HEK293 (cell line): Measurements from ENCODE around the gene KCNJ6.

ENCODE experiments used
- CTCF ChIA-PET: fragments of 350-600 bp; formaldehyde crosslinking; extraction: SDS; loops from one replicate; lab custom pipeline; 2021; ENCODE audit warnings: antibody characterized with exemption; lab: Yijun Ruan, JAX
- POLR2A ChIA-PET: fragments of 300-600 bp; formaldehyde crosslinking; extraction: SDS; loops from one replicate; lab custom pipeline; 2020; ENCODE audit warnings: antibody characterized with exemption, inconsistent platforms; lab: Yijun Ruan, JAX
- H3K27ac ChIP-seq: fragments of 200-500 bp; sonication (Bioruptor generic); 2 replicates; pipeline ENCODE4 v1.5.1; 2014; ENCODE audit warnings: low read depth, low read length, control low read depth, inconsistent platforms; ENCODE audit errors: extremely low read depth
- H3K36me3 ChIP-seq, 2 experiments: fragments of 200-500 bp in 1 of 2; sonication (Bioruptor generic) in 1 of 2; 1 replicate in 1 of 2; 2 replicates in 1 of 2; pipeline ENCODE4 v1.5.1; 2014 to 2017; ENCODE audit warnings: inconsistent platforms in 2 of 2, low read length in 2 of 2; ENCODE audit not compliant: control insufficient read depth in 2 of 2, insufficient read depth in 1 of 2
- H3K4me1 ChIP-seq: fragments of 200-500 bp; sonication (Bioruptor generic); 2 replicates; pipeline ENCODE4 v1.5.1; 2014; ENCODE audit warnings: mild to moderate bottlenecking, low read length, inconsistent platforms; ENCODE audit not compliant: control insufficient read depth, insufficient read depth
- H3K4me3 ChIP-seq: 2 replicates; pipeline ENCODE4 v1.5.1; 2011; ENCODE audit warnings: low read depth, mild to moderate bottlenecking, control low read depth, low read length, moderate library complexity
- H3K9me3 ChIP-seq: fragments of 200-500 bp; sonication (Bioruptor generic); 2 replicates; pipeline ENCODE4 v1.5.1; 2014; ENCODE audit warnings: low read depth, low read length, inconsistent platforms; ENCODE audit not compliant: control insufficient read depth, insufficient read depth
- GLI4 ChIP-seq: fragments of 450-650 bp; formaldehyde crosslinking; IDR thresholded peaks from 2 replicates; pipeline ENCODE4 v1.5.1; 2016; ENCODE audit warnings: missing biosample characterization, missing genetic modification characterization
- HOXA7 ChIP-seq: sonication (generic); formaldehyde crosslinking; IDR thresholded peaks from 2 replicates; pipeline ENCODE4 v1.8.1; 2022; ENCODE audit warnings: missing genetic modification reagents, borderline replicate concordance
- IKZF3 ChIP-seq: fragments of 450-650 bp; IDR thresholded peaks from 2 replicates; pipeline ENCODE4 v1.5.0; 2018; ENCODE audit warnings: missing biosample characterization, mild to moderate bottlenecking, missing genetic modification characterization, moderate library complexity
- INSM2 ChIP-seq: fragments of 450-650 bp; formaldehyde crosslinking; IDR thresholded peaks from 2 replicates; pipeline ENCODE4 v1.5.1; 2016; ENCODE audit warnings: missing biosample characterization, missing genetic modification characterization
- ZBTB7A ChIP-seq: fragments of 450-650 bp; formaldehyde crosslinking; IDR thresholded peaks from 2 replicates; pipeline ENCODE4 v1.5.1; 2016; ENCODE audit warnings: low read depth, missing biosample characterization, missing genetic modification characterization
- ZFHX2 ChIP-seq: fragments of 450-650 bp; formaldehyde crosslinking; conservative IDR thresholded peaks from 2 replicates; pipeline ENCODE4 v1.5.1; 2016; ENCODE audit warnings: missing biosample characterization, missing genetic modification characterization
- ZNF10 ChIP-seq: fragments of 450-650 bp; formaldehyde crosslinking; IDR thresholded peaks from 2 replicates; pipeline ENCODE4 v1.5.1; 2017; ENCODE audit warnings: missing biosample characterization, missing genetic modification characterization
- ZNF112 ChIP-seq: fragments of 450-650 bp; formaldehyde crosslinking; IDR thresholded peaks from 2 replicates; pipeline ENCODE4 v1.5.0; 2017; ENCODE audit warnings: missing biosample characterization, missing genetic modification characterization
- ZNF132 ChIP-seq: fragments of 450-650 bp; formaldehyde crosslinking; IDR thresholded peaks from 2 replicates; pipeline ENCODE4 v1.5.1; 2017; ENCODE audit warnings: missing biosample characterization, missing genetic modification characterization, borderline replicate concordance
- ZNF148 ChIP-seq: fragments of 450-650 bp; formaldehyde crosslinking; IDR thresholded peaks from 2 replicates; pipeline ENCODE4 v1.5.0; 2017; ENCODE audit warnings: missing biosample characterization, missing genetic modification characterization, borderline replicate concordance
- ZNF184 ChIP-seq: fragments of 450-650 bp; IDR thresholded peaks from 2 replicates; pipeline ENCODE4 v1.5.1; 2018; ENCODE audit warnings: missing biosample characterization, mild to moderate bottlenecking, missing genetic modification characterization
- ZNF202 ChIP-seq: fragments of 450-650 bp; formaldehyde crosslinking; IDR thresholded peaks from 2 replicates; pipeline ENCODE4 v1.5.1; 2016; ENCODE audit warnings: missing biosample characterization, missing genetic modification characterization, borderline replicate concordance
- ZNF211 ChIP-seq: fragments of 450-650 bp; formaldehyde crosslinking; IDR thresholded peaks from 2 replicates; pipeline ENCODE4 v1.5.1; 2016; ENCODE audit warnings: low read depth, missing biosample characterization, missing genetic modification characterization
- ZNF239 ChIP-seq: fragments of 450-650 bp; formaldehyde crosslinking; IDR thresholded peaks from 2 replicates; pipeline ENCODE4 v1.5.1; 2016; ENCODE audit warnings: missing biosample characterization, missing genetic modification characterization
- ZNF24 ChIP-seq: fragments of 450-650 bp; formaldehyde crosslinking; IDR thresholded peaks from 2 replicates; pipeline ENCODE4 v1.5.1; 2016; ENCODE audit warnings: missing biosample characterization, missing genetic modification characterization
- ZNF302 ChIP-seq: fragments of 450-650 bp; formaldehyde crosslinking; IDR thresholded peaks from 2 replicates; pipeline ENCODE4 v1.5.1; 2016; ENCODE audit warnings: missing biosample characterization, missing genetic modification characterization, low read depth
- ZNF416 ChIP-seq: fragments of 450-650 bp; formaldehyde crosslinking; IDR thresholded peaks from 2 replicates; pipeline ENCODE4 v1.5.1; 2016; ENCODE audit warnings: missing biosample characterization, missing genetic modification characterization
- ZNF433 ChIP-seq: fragments of 450-650 bp; formaldehyde crosslinking; IDR thresholded peaks from 2 replicates; pipeline ENCODE4 v1.5.1; 2016; ENCODE audit warnings: missing biosample characterization, missing genetic modification characterization, low read depth
- ZNF514 ChIP-seq: fragments of 450-650 bp; formaldehyde crosslinking; IDR thresholded peaks from 2 replicates; pipeline ENCODE4 v1.5.1; 2016; ENCODE audit warnings: missing biosample characterization, missing genetic modification characterization
- ZNF555 ChIP-seq: fragments of 450-650 bp; formaldehyde crosslinking; conservative IDR thresholded peaks from 2 replicates; pipeline ENCODE4 v1.5.1; 2017; ENCODE audit warnings: missing biosample characterization, mild to moderate bottlenecking, missing genetic modification characterization, inconsistent platforms
- ZNF621 ChIP-seq: fragments of 450-650 bp; formaldehyde crosslinking; IDR thresholded peaks from 2 replicates; pipeline ENCODE4 v1.5.1; 2017; ENCODE audit warnings: missing biosample characterization, missing genetic modification characterization
- ZNF692 ChIP-seq: fragments of 450-650 bp; formaldehyde crosslinking; IDR thresholded peaks from 2 replicates; pipeline ENCODE4 v1.5.1; 2016; ENCODE audit warnings: missing biosample characterization, missing genetic modification characterization
- TF ChIP-seq, protein P1 (sequence below): fragments of 450-650 bp; formaldehyde crosslinking; optimal IDR thresholded peaks from 2 replicates; pipeline ENCODE3; 2016; ENCODE audit warnings: missing biosample characterization, mild to moderate bottlenecking, missing genetic modification characterization
- TF ChIP-seq, protein P2 (sequence below): fragments of 450-650 bp; formaldehyde crosslinking; IDR thresholded peaks from 2 replicates; pipeline ENCODE4 v1.5.1; 2016; ENCODE audit warnings: missing biosample characterization, missing genetic modification characterization
- TF ChIP-seq, protein P3 (sequence below): fragments of 450-650 bp; formaldehyde crosslinking; IDR thresholded peaks from 2 replicates; pipeline ENCODE4 v1.5.1; 2017; ENCODE audit warnings: missing biosample characterization, missing genetic modification characterization

KCNJ6 gene

GRCh38 chr21:37878946-37879660 lies 37.2 kb downstream of the KCNJ6 start:
- ChIA-PET CTCF (interaction anchor here (0.6 kb wide), 1 partner anchor 785 kb away, joined by 3 read pairs; no protein-coding TSS in a partner anchor), POLR2A (no interaction called here)
- Histone ChIP-seq H3K36me3 (no peaks in the 10 kb centered on the region), H3K4me3 (no peak overlapping the region), H3K27ac (no peak overlapping the region), H3K4me1 (no peaks in the 10 kb centered on the region), H3K9me3 (no peaks in the 10 kb centered on the region)
- TF ChIP-seq ZNF416 (tag by site-specific recombination) (no peak), ZFHX2 (no peak), ZNF555 (tag by site-specific recombination) (no peak), ZNF514 (tag by site-specific recombination) (no peak), GLI4 (tag by site-specific recombination) (no peak), IKZF3 (tag by site-specific recombination) (no peak), ZNF148 (tag by site-specific recombination) (no peak), INSM2 (tag by site-specific recombination) (no peak), ZNF184 (tag by site-specific recombination) (peak; percentile 80; the same call in 1 of the 2 replicates), HOXA7 (CRISPR knock-in tag) (no peak), ZNF239 (tag by site-specific recombination) (no peak), ZNF211 (tag by site-specific recombination) (no peak), ZBTB7A (tag by site-specific recombination) (no peak), ZNF132 (tag by site-specific recombination) (no peak), ZNF10 (tag by site-specific recombination) (no peak), ZNF202 (tag by site-specific recombination) (no peak), ZNF692 (tag by site-specific recombination) (no peak), ZNF433 (tag by site-specific recombination) (no peak), ZNF24 (tag by site-specific recombination) (no peak), ZNF621 (tag by site-specific recombination) (no peak), ZNF112 (tag by site-specific recombination) (peak; percentile 90), ZNF302 (tag by site-specific recombination) (no peak)
- TF ChIP-seq, protein P1, sequence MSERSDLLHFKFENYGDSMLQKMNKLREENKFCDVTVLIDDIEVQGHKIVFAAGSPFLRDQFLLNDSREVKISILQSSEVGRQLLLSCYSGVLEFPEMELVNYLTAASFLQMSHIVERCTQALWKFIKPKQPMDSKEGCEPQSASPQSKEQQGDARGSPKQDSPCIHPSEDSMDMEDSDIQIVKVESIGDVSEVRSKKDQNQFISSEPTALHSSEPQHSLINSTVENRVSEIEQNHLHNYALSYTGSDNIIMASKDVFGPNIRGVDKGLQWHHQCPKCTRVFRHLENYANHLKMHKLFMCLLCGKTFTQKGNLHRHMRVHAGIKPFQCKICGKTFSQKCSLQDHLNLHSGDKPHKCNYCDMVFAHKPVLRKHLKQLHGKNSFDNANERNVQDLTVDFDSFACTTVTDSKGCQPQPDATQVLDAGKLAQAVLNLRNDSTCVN, result no peak
- TF ChIP-seq, protein P2, sequence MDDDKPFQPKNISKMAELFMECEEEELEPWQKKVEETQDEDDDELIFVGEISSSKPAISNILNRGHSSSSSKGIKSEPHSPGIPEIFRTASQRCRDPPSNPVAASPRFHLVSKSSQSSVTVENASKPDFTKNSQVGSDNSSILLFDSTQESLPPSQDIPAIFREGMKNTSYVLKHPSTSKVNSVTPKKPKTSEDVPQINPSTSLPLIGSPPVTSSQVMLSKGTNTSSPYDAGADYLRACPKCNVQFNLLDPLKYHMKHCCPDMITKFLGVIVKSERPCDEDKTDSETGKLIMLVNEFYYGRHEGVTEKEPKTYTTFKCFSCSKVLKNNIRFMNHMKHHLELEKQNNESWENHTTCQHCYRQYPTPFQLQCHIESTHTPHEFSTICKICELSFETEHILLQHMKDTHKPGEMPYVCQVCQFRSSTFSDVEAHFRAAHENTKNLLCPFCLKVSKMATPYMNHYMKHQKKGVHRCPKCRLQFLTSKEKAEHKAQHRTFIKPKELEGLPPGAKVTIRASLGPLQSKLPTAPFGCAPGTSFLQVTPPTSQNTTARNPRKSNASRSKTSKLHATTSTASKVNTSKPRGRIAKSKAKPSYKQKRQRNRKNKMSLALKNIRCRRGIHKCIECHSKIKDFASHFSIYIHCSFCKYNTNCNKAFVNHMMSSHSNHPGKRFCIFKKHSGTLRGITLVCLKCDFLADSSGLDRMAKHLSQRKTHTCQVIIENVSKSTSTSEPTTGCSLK (tag by site-specific recombination), result no peak
- TF ChIP-seq, protein P3, sequence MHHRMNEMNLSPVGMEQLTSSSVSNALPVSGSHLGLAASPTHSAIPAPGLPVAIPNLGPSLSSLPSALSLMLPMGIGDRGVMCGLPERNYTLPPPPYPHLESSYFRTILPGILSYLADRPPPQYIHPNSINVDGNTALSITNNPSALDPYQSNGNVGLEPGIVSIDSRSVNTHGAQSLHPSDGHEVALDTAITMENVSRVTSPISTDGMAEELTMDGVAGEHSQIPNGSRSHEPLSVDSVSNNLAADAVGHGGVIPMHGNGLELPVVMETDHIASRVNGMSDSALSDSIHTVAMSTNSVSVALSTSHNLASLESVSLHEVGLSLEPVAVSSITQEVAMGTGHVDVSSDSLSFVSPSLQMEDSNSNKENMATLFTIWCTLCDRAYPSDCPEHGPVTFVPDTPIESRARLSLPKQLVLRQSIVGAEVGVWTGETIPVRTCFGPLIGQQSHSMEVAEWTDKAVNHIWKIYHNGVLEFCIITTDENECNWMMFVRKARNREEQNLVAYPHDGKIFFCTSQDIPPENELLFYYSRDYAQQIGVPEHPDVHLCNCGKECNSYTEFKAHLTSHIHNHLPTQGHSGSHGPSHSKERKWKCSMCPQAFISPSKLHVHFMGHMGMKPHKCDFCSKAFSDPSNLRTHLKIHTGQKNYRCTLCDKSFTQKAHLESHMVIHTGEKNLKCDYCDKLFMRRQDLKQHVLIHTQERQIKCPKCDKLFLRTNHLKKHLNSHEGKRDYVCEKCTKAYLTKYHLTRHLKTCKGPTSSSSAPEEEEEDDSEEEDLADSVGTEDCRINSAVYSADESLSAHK (tag by site-specific recombination), result no peak
